Measurements from ENCODE around the gene CST8. TPM values are rescaled to one million over a fixed set of nuclear protein-coding genes. Genes with fewer than 3 reads are reported as not detected.

CST8 gene
- total RNA-seq, 1 donor from 2014 or later = not detected

DNA sequence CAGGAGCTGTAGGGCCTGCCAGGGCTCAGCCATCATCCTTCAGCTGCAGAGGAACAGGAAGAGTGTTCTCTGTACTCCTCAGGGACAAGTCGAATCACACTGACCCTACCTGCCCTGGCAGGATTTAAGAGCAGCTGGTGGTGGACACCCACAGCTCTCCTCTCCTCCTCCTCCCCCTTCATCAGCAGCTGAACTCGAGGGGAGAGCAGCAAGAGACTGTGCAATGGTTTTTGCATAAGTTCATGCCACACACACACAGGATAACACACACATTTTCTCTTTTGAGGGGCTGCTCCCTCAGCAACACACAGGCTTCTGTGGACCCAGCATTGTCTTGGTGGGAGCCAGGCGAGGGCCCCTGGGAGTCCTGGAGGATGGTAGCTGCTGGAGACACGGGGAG lies 38.1 kb upstream of the CST8 start, which contains the start of gene CST11:
Gene CST11 (minus strand): TSS at position 101 of the 400 bp plus-strand sequence. CDS start 65 bp downstream, at position 36.
- TF ChIP-seq, protein P1, sequence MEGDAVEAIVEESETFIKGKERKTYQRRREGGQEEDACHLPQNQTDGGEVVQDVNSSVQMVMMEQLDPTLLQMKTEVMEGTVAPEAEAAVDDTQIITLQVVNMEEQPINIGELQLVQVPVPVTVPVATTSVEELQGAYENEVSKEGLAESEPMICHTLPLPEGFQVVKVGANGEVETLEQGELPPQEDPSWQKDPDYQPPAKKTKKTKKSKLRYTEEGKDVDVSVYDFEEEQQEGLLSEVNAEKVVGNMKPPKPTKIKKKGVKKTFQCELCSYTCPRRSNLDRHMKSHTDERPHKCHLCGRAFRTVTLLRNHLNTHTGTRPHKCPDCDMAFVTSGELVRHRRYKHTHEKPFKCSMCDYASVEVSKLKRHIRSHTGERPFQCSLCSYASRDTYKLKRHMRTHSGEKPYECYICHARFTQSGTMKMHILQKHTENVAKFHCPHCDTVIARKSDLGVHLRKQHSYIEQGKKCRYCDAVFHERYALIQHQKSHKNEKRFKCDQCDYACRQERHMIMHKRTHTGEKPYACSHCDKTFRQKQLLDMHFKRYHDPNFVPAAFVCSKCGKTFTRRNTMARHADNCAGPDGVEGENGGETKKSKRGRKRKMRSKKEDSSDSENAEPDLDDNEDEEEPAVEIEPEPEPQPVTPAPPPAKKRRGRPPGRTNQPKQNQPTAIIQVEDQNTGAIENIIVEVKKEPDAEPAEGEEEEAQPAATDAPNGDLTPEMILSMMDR (IDR thresholded peaks at IDR 0.05; ENCODE audit: partially characterized antibody, unreplicated experiment) = no peak
- Mint-ChIP-seq H3K27ac (ENCODE audit: unreplicated experiment) (no peak within 1 kb of the TSS), H3K27me3 (ENCODE audit: unreplicated experiment) (peaks cover 9% of the 10 kb centered on the region), H3K4me3 (ENCODE audit: unreplicated experiment) (no peak within 1 kb of the TSS), H3K36me3 (ENCODE audit: unreplicated experiment) (no peaks in the 10 kb centered on the region), H3K4me1 (ENCODE audit: low read depth, unreplicated experiment) (no peaks in the 10 kb centered on the region), H3K9me3 (ENCODE audit: unreplicated experiment) (no peaks in the 10 kb centered on the region)
- no peak for DNase-seq

DNA sequence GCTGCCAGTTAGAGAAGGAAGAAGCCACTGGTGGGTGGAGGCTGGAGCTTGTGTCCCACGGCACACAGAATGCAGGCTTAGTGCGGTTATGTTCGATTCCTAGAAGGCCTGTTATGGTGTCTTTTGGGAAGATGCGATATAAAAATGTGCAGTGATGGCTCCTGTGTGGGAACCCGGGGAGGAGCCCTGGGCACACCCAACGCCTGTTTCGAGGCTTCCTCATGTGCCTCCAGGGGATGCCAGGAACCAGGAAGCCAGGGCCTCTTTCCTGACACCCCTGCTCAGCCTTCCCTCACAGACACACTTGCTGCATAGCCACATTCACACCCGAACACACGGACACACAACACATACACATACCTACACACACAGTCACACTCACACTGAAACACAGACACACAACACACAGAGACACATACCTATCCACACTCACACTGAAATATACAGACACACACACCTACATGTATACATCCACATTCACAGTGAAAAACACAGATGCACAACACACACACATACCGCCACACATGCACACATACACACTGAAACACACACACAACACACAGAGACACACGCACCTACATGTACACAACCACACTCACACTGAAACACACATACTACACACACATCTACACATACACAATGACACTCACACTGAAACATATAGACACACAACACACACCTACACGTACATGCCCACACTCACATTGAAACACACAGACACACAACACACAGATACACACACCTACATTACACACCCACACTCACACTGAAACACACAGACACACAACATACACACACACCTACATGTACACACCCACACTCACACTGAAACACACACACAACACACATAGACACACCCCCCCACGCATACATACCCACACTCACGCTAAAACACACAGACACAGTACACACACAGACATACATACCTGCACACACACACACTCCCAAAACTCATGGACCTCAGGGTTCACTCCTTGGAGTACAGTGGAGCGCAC lies 37.1 kb upstream of the CST8 start:
- no peak overlapping the region for H3K4me3 Mint-ChIP-seq (ENCODE audit: unreplicated experiment)
- DNase-seq = no peak
- no peak overlapping the region for H3K27ac Mint-ChIP-seq (ENCODE audit: unreplicated experiment)
- TF ChIP-seq, protein P1 (IDR thresholded peaks at IDR 0.05; ENCODE audit: partially characterized antibody, unreplicated experiment) = no peak
- no peaks in the 10 kb centered on the region for H3K9me3 Mint-ChIP-seq (ENCODE audit: unreplicated experiment)
- no peaks in the 10 kb centered on the region for H3K36me3 Mint-ChIP-seq (ENCODE audit: unreplicated experiment)
- no peaks in the 10 kb centered on the region for H3K4me1 Mint-ChIP-seq (ENCODE audit: low read depth, unreplicated experiment)
- peaks cover 10% of the 10 kb centered on the region for H3K27me3 Mint-ChIP-seq (ENCODE audit: unreplicated experiment)

DNA sequence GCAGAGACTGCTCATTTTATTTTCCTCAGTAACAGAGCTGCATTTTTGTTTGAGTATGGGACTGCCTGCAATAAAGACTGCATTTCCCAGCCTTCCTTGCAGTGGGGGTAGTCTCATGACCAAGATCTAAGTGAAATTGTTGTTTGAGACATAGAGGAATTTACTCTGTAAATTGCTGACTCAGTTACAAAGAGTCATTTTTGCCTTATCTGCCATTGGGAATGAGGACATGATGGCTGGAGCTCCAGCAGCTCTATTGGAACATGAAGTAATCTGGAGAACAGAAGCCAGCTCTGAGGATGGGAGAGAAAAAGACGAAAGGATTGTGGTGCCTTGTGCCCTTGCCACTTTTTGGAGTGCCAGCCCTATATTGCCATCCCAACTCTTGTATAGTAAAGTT lies 36.1 kb upstream of the CST8 start:
- TF ChIP-seq, protein P1 (IDR thresholded peaks at IDR 0.05; ENCODE audit: partially characterized antibody, unreplicated experiment) = no peak
- Mint-ChIP-seq H3K4me1 (ENCODE audit: low read depth, unreplicated experiment) (no peaks in the 10 kb centered on the region), H3K36me3 (ENCODE audit: unreplicated experiment) (no peaks in the 10 kb centered on the region), H3K9me3 (ENCODE audit: unreplicated experiment) (no peaks in the 10 kb centered on the region), H3K27ac (ENCODE audit: unreplicated experiment) (no peak overlapping the region), H3K27me3 (ENCODE audit: unreplicated experiment) (peaks cover 8% of the 10 kb centered on the region), H3K4me3 (ENCODE audit: unreplicated experiment) (no peak overlapping the region)
- DNase-seq = no peak

DNA sequence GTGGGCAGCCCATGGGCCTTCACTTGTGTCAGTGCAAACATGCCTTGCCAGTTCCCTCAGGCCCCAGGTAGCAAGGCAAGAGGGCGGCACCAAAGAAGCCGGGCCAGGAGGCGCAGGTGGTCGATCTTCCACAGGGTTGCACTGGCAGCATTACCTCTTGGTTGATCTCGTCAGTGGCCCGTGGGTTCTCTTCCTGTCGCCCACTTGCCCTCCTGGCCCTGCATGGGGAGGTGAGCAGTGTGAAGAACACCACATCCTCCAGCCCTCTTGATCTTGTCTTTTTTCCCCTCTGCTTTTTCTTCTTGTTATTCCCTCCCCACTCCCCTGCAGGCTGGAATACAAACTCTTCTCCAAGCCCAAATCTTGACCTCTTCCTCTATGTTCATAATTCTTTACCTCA lies 35.3 kb upstream of the CST8 start:
- no peak overlapping the region for H3K27ac Mint-ChIP-seq (ENCODE audit: unreplicated experiment)
- no peaks in the 10 kb centered on the region for H3K36me3 Mint-ChIP-seq (ENCODE audit: unreplicated experiment)
- no peaks in the 10 kb centered on the region for H3K4me1 Mint-ChIP-seq (ENCODE audit: low read depth, unreplicated experiment)
- H3K4me3 Mint-ChIP-seq (ENCODE audit: unreplicated experiment) = no peak overlapping the region
- no peak for DNase-seq
- H3K27me3 Mint-ChIP-seq (ENCODE audit: unreplicated experiment) = peaks cover 8% of the 10 kb centered on the region
- TF ChIP-seq, protein P1 (IDR thresholded peaks at IDR 0.05; ENCODE audit: partially characterized antibody, unreplicated experiment) = no peak
- H3K9me3 Mint-ChIP-seq (ENCODE audit: unreplicated experiment) = no peaks in the 10 kb centered on the region

DNA sequence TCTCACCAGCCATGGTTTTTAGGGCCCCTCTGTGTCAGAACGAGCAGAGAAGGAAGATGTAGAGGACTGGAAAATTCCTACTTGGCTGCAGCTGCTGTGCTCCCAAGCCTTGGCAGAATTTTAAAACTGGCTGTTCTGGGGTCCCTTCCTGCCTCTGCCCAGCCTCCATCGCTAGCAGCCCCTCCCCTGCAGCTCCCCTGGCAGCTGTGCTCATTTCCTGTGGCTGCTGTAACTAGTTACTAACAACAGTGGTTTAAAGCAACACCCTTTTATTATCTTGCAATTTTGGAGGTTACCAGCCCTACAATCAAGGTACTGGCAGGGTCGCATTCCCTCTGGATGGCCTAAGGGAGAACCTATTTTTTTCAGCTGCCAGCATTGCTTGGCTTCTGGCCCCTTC lies 34.5 kb upstream of the CST8 start:
- Mint-ChIP-seq H3K4me1 (ENCODE audit: low read depth, unreplicated experiment) (no peaks in the 10 kb centered on the region), H3K4me3 (ENCODE audit: unreplicated experiment) (no peak overlapping the region), H3K9me3 (ENCODE audit: unreplicated experiment) (no peaks in the 10 kb centered on the region), H3K27ac (ENCODE audit: unreplicated experiment) (no peak overlapping the region), H3K27me3 (ENCODE audit: unreplicated experiment) (peaks cover 5% of the 10 kb centered on the region), H3K36me3 (ENCODE audit: unreplicated experiment) (no peaks in the 10 kb centered on the region)
- no peak for DNase-seq
- TF ChIP-seq, protein P1 (IDR thresholded peaks at IDR 0.05; ENCODE audit: partially characterized antibody, unreplicated experiment) = no peak
